GM19452 (cell line): ENCODE results near the gene RNF40.
A peak's percentile ranks its signal among the peaks of the same experiment; 100 is the strongest.
"Not testable (repeated sequence)": the region's sequence is repeated elsewhere in the genome, so short reads cannot be mapped to it uniquely, and the experiment has no call there.

ENCODE experiments used
- ATAC-seq: cut with Tn5 transposase; IDR thresholded peaks from one replicate; pipeline ENCODE4 v1.9.1; 2021; ENCODE audit not compliant: unreplicated experiment

RNF40 gene

DNA sequence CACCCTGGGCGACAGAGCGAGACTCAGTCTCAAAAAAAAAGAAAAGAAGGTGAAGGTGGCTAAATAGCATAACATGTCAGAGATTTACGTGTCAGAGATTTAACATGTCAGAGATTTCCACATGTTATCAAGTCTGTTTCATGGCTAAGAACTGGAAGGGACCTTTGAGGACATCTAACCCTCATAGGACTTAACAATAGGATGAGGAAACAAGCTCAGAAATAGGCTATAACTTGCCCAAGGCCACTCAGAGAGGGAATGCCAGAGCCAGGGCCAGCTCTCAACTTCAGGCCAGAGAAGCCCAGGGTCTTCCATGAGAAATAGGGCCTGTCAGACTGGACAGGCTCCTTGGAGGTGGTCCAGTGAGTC lies 51.7 kb downstream of the RNF40 start:
- ATAC-seq, result peak; percentile 15

DNA sequence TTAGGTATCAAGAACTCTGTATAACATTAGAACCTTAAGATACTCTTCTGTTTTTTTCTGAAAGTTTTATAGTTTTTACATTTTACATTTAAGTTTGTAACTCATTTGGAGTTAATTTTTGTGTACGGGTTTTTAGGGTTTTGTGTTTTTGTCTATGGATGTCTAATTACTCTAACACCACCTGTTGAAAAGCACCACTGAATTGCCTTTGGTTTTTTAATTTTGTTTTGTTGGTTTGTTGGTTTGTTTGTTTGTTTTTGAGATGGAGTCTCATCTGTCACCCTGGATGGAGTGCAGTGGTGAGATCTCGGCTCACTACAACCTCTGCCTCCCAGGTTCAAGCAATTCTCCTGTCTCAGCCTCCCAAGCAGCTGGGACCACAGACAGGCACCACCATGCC lies 54.6 kb downstream of the RNF40 start:
- ATAC-seq, result no peak

DNA sequence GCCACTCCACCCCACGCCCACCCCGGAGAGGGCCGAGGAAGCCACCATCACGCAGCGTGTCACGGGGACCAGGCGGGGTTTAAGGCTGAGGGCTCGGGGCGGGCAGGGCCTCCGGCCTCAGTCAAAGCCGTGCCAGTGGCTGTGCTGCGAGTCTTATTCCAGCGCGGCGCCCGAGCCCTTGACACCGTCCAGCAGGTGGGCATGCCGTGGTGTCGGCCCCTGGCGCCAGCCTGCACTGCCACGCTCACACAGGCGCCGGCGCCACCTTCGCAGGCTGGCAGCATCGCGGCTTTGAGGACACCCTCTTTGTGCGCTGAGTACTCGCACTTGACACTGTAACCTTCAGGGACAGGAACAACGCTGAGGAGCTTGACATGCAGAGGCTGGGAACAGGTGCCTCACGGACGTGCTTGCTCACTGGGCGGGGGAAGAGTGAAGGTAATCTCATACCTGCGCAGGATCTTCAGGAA lies 58.9 kb downstream of the RNF40 start:
- ATAC-seq, result no peak

DNA sequence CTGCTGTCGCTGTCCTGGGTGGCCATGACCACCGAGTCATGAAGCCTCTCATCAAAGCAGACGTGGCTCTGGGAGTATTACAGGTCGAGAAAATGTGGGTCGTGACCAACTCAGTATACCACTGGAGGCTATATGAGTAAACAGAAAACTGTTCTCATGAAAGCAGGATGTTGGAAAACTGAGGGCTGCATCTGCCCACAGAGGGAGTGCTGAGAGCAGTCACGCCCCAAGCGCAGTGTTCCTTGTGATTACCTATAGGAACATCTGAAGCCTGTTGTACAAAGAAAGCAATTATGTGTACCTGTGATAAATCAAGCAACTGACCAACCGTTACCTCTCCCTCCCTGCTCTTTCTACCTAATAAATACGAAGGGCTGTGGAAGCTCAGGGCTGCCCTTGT lies 59.3 kb downstream of the RNF40 start:
- not testable (repeated sequence) for ATAC-seq

DNA sequence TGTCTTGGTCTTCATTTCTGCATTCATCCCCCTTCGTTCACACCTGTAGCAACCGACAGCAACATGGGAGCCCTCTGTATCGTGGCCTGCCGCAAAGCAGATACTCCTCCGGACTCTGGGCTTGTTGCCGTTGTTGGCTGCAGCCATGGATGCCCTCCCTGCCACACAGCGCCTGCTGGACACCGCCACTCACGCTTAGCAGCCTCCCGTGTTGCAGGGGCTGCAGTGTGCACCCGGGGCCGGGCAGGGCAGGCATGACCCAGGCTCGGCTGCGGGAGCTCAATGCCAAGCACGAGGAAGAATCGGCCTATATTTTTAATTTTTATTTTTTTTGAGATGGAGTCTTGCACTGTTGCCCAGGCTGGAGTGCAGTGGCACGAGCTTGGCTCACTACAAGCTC lies 59.8 kb downstream of the RNF40 start:
- ATAC-seq, result no peak
